OCI-LY7 (cell line): ENCODE results near the gene DMGDH. TPM values are rescaled to one million over a fixed set of nuclear protein-coding genes. Genes with fewer than 3 reads are reported as not detected.

ENCODE experiments used
- BruUV-seq: library from RNA; stranded (reverse); fragments of 400-500 nt; replicated peaks from 2 replicates; lab custom pipeline; 2021; lab: Mats Ljungman, UMichigan
- CTCF ChIA-PET: fragments of 300-600 bp; sonication (Branson Sonifier 250); formaldehyde crosslinking; loops from one replicate; lab custom pipeline; 2022; ENCODE audit warnings: antibody characterized with exemption; ENCODE audit not compliant: unreplicated experiment; lab: Charles Lee
- POLR2A ChIA-PET: fragments of 300-600 bp; sonication (Branson Sonifier 250); formaldehyde crosslinking; loops from one replicate; lab custom pipeline; 2022; ENCODE audit warnings: antibody characterized with exemption; lab: Charles Lee
- DNase-seq: peaks from one replicate; pipeline ENCODE4 v3.0.0-alpha.2; 2015; ENCODE audit warnings: low spot score
- H2AFZ ChIP-seq: fragments of 200-600 bp; sonication (generic), shearing (Covaris generic); 2 replicates; pipeline ENCODE4 v1.6.1; 2014; ENCODE audit warnings: mild to moderate bottlenecking, antibody characterized with exemption, low read length, moderate library complexity
- H3K27ac ChIP-seq: fragments of 200-600 bp; sonication (generic); 2 replicates; pipeline ENCODE4 v1.5.1; 2014; ENCODE audit warnings: mixed run types, low read depth, mild to moderate bottlenecking, moderate library complexity, low read length, inconsistent platforms; ENCODE audit not compliant: poor library complexity, severe bottlenecking
- H3K36me3 ChIP-seq: fragments of 200-600 bp; sonication (generic); 2 replicates; pipeline ENCODE4 v1.6.1; 2014; ENCODE audit warnings: mild to moderate bottlenecking, antibody characterized with exemption, low read length, moderate library complexity, mixed read lengths; ENCODE audit not compliant: insufficient read depth
- H3K4me1 ChIP-seq: fragments of 200-600 bp; sonication (generic); 2 replicates; pipeline ENCODE4 v1.5.1; 2014; ENCODE audit warnings: mild to moderate bottlenecking, low read length; ENCODE audit not compliant: insufficient read depth, poor library complexity, severe bottlenecking
- H3K4me2 ChIP-seq: fragments of 200-600 bp; sonication (generic); 2 replicates; pipeline ENCODE4 v1.6.1; 2014; ENCODE audit warnings: mild to moderate bottlenecking, low read length
- H3K4me3 ChIP-seq: fragments of 200-600 bp; sonication (generic); 2 replicates; pipeline ENCODE4 v1.5.1; 2014; ENCODE audit warnings: mild to moderate bottlenecking, low read depth, low read length; ENCODE audit not compliant: poor library complexity, severe bottlenecking
- H3K79me2 ChIP-seq: fragments of 200-600 bp; sonication (generic); 2 replicates; pipeline ENCODE4 v1.6.1; 2016; ENCODE audit warnings: low read depth, mild to moderate bottlenecking, low read length, moderate library complexity, mixed read lengths; ENCODE audit not compliant: insufficient read depth
- H3K9me2 ChIP-seq: fragments of 200-600 bp; sonication (generic); 2 replicates; pipeline ENCODE4 v1.6.1; 2016; ENCODE audit warnings: mild to moderate bottlenecking, low read length, mixed read lengths; ENCODE audit not compliant: insufficient read depth
- H3K9me3 ChIP-seq: fragments of 200-600 bp; sonication (generic); 2 replicates; pipeline ENCODE4 v1.6.1; 2014; ENCODE audit warnings: mild to moderate bottlenecking, mixed run types, low read length, mixed read lengths
- H4K20me1 ChIP-seq: fragments of 200-600 bp; sonication (generic); 2 replicates; pipeline ENCODE4 v1.6.1; 2014; ENCODE audit warnings: mild to moderate bottlenecking, antibody characterized with exemption, low read length, moderate library complexity, mixed read lengths; ENCODE audit not compliant: insufficient read depth
- CTCF ChIP-seq: fragments of 200-600 bp; sonication (generic); conservative IDR thresholded peaks from 2 replicates; pipeline ENCODE4 v1.5.1; 2014; ENCODE audit warnings: mild to moderate bottlenecking, antibody characterized with exemption, low read length, moderate library complexity, mixed read lengths
- EZH2phosphoT487 ChIP-seq: fragments of 200-600 bp; sonication (generic); IDR thresholded peaks from 2 replicates; pipeline ENCODE4 v1.6.1; 2018; ENCODE audit warnings: low read depth, borderline replicate concordance, mild to moderate bottlenecking, mixed run types, antibody characterized with exemption, low read length, moderate library complexity, mixed read lengths
- intact Hi-C: fragments of 100-400 bp; cut with micrococcal nuclease; formaldehyde crosslinking; loops from one replicate; pipeline ENCODE4 v1.10.0; 2022; ENCODE audit not compliant: unreplicated experiment
- total RNA-seq, 2 experiments: library from RNA; depleted of rRNA in 1 of 2; stranded (reverse); fragments of >200 nt in 1 of 2; shearing (Covaris generic) in 1 of 2; gene quantifications; 2 replicates each; pipeline ENCODE4 v1.2.3, GENCODE V29; 2014 to 2022

The DMGDH gene
- total RNA-seq, 2 experiments from 2014 or later = 1.5 TPM; not detected in 1

- H2AFZ ChIP-seq = no peak overlapping the region
- H3K27ac ChIP-seq = no peak overlapping the region
- H4K20me1 ChIP-seq = no peaks in the 10 kb centered on the region
- no TSS peak for BruUV-seq
- POLR2A ChIA-PET = interaction anchor here (1.5 kb wide), 1 partner anchor 22 kb away, joined by 5 read pairs; the partner anchor contains the start of gene ARSB
- intact Hi-C loops = no loop called here
- H3K9me3 ChIP-seq = no peaks in the 10 kb centered on the region
- H3K9me2 ChIP-seq = no peaks in the 10 kb centered on the region
- DNase-seq = no peak
- no peak overlapping the region for H3K4me3 ChIP-seq
- H3K36me3 ChIP-seq = no peaks in the 10 kb centered on the region
- H3K79me2 ChIP-seq = no peaks in the 10 kb centered on the region
- CTCF ChIA-PET = no interaction called here
- H3K4me1 ChIP-seq = no peaks in the 10 kb centered on the region
- H3K4me2 ChIP-seq = no peak overlapping the region
- no peak for TF ChIP-seq EZH2phosphoT487
- TF ChIP-seq CTCF = no peak
These were observed 61.6 kb downstream of the DMGDH start for GRCh38 chr5:79007872-79008271.

DNA sequence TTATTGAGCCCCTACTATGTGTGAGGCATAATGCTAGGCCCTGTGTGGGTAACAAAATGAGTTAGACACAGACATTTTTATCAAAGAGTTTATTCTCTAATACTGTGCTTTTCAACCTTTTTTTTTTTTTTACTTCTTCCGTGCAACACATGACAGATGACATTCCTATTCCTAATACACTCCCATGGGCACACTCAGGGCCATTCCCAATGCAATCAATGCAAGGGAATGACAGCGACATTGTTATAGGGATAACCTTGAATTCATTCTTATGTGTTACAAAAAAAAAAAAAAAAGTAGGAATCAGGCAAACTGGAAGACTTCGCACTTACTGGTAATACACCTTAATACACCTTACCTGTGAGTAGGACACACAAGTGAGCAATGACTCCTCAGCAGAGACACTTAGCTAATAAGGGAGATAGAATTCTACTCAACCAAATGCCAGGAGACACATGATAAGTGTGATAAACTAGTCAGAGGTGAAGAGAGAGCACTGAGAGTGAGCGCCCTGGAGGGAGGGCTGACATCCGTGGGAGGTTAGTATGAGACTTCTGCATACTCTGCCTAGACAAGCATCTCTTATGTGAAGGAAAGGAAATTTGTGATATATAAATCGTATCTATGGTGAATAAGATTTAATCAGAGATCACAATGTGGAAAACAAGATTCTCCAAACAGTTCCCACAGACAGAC is 63.4 kb downstream of the DMGDH start:
- Histone ChIP-seq H3K4me2 (no peak overlapping the region), H3K27ac (no peak overlapping the region), H3K9me2 (no peaks in the 10 kb centered on the region), H3K36me3 (no peaks in the 10 kb centered on the region), H3K4me1 (no peaks in the 10 kb centered on the region), H2AFZ (no peak overlapping the region), H4K20me1 (no peaks in the 10 kb centered on the region), H3K79me2 (no peaks in the 10 kb centered on the region), H3K9me3 (no peaks in the 10 kb centered on the region), H3K4me3 (no peak overlapping the region)
- BruUV-seq = no TSS peak
- ChIA-PET CTCF (no interaction called here), POLR2A (no interaction called here)
- TF ChIP-seq EZH2phosphoT487 (no peak), CTCF (no peak)
- intact Hi-C loops = no loop called here
- no peak for DNase-seq

DNA sequence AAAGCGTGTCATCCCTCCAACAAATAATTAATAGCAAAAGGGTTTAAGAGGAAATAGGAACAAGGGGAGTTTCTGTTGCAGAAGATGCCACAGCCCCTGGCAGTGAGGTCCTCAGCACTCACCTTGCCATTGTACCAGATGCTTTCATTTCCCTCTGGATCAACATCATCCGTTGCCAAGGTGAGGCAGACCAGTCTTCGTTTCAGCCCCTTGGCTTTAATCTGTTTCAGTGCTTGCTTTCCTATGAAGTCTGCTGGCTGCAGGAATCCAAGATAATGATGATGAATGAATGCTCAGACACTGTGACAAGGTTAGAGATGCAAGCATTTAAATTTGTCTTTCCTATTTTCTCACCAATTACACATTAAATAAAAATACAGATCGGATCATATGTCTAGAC is 64.3 kb downstream of the DMGDH start:
- H2AFZ ChIP-seq = no peak overlapping the region

More for the DNA sequence above, 64.3 kb downstream of the DMGDH start:
- Histone ChIP-seq H4K20me1 (no peaks in the 10 kb centered on the region), H3K36me3 (no peaks in the 10 kb centered on the region), H3K4me3 (no peak overlapping the region), H3K79me2 (no peaks in the 10 kb centered on the region), H3K4me2 (no peak overlapping the region), H3K4me1 (no peaks in the 10 kb centered on the region), H3K27ac (no peak overlapping the region), H3K9me2 (no peaks in the 10 kb centered on the region), H3K9me3 (no peaks in the 10 kb centered on the region)
- ChIA-PET POLR2A (no interaction called here), CTCF (no interaction called here)
- no peak for TF ChIP-seq CTCF
- TF ChIP-seq EZH2phosphoT487 = no peak
- intact Hi-C loops = no loop called here
- no peak for DNase-seq
- BruUV-seq = no TSS peak
